ENCODE results near the gene FRMD3.
A peak's percentile ranks its signal among the peaks of the same experiment; 100 is the strongest.

The FRMD3 gene

DNA sequence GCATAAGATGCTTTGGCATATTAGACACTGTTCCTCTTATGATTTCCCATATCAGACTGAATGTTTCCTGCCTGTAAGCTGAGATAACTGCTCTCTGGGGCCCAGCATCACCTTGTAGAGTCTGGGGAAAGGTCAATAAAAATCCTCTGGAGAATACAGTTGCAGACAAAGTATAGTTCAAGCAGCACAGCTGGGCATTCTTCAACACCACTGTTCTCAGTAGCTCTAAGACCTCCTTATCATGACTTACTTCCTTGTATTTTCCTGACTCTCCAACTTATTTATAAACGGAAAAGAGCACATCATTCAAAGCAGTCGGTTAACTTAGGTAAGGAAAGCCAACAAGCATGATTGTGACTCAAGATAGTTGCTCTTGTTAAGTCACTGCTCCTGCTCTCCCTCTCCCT, 266.5 kb downstream of the FRMD3 start:
- no peak for DNase-seq

DNA sequence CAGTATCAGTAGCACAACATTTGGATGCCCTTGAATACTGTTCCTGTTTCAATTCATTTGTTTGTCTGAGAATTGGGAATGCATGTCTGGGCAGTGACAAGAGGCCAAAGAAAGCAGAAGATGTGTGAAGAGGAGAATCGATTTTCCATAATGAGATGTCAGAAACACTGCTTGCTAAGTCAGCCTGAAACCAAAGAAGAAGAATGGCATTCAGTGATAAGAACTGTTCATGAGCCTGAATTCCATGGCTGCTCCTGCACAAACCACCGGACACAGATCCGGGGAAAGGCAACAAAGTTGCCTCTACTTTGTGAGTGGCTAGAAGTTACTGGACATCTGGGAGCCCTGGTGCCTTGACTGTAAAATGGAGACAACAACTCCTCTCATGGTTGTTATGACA, 268.1 kb downstream of the FRMD3 start:
- no peak for DNase-seq

DNA sequence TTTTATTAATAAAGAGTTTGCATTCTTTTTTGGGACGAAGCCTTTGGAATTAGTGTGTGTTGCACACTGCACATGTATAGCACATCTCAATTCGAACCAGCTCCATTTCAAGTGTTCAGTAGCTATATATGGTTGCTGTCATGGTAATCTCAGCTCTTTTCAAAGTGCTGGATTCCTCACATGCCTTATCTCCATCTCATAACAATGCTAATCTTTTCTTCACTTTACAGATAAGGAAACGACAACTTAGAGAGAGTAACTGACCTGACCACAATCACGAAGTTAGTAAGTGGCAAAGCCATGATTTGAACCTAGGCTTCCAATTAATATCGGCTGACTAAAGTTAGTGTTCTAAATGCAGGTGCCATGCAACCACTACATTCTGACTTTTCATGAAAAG, 270.5 kb downstream of the FRMD3 start:
- no peak for DNase-seq

DNA sequence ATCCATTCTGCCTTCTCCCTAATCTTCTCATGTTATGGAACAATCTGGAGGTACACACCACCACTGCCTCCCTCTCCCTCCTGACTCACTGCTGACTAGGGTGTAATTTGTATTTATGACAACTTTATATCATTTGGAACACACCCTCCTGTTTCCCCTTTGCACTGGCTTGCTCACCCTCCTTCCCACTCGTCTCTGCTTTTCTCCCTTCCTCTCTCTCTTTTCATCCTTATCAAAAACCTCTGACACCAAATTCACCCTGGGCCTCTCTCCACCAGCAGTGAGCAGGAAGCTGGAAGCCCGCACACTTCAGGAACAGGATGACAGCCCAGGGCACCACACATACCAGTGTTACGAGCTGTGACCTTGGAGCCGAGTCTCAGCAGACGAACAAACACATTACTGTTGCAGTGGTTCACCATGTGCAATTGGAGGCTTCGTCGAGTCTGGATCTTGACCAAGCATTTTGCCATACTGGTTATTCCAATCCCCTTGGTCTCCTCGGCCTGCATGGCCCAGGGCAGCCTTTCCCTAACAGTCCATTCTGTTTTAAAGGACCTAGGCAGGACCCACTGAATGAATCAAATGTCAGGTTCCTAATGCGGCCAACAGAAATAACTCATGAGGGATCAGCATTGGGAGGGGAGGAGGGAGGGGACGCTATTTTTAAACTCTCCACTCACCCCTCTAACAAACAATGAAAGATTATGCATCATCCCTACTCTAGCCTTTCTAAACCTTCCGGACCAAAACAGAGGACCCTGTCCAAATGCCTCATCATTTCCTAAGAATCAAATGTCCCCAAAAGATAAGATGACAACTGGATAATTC, 271.3 kb downstream of the FRMD3 start:
- no peak for DNase-seq

DNA sequence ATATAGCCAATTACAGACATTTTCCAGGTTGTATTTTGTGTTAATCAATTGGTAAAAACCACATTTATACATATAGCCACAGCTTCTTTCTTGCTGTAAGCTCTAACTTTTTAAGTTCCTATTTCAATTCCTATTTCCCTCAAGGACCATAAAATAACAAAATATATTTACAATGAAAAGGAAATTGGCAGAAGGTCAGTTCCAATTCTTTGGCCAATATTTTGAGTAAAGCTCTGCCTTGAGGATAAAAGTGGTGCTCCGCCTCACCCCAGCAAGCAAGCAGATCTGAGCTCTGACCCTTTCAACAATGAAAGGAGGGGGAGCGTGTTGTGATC, 271.9 kb downstream of the FRMD3 start:
- no peak for DNase-seq

DNA sequence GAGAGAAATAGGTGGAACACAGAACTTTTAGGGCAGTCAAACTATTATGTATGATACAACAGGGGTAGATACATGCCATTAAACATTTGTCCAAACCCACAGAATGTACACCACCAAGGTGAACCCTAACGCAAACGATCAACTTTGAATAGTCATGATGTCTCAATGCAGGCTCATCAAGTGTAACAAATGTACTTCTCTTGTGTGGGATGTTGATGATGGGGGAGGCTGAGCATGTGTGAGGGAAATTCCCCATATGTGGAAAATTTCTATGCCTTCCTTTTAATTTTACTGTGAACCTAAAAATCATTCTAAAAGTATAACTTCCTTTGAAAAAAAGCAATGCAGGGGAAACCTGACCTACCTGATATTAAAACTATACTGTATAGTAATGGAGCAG, 273.9 kb downstream of the FRMD3 start:
- no peak for DNase-seq

DNA sequence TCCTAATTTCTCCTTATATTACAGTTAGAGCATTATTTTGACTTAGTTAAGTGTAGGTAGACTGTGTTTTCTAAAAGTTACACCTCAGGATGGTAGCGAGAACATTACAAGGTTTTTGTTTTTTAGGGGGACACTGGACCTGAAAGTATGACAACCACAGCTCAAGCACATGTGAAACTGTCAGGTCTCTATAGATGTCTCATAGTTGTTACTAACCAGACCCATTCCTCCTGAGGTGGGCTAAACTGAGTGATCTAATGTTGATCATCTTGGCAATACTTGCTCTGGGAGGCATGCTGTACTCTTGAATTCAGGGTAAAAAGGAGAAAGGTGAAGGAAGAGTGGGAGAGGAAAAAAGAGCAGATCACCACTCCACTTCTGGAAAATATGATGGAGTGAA, 278.6 kb downstream of the FRMD3 start:
- no peak for DNase-seq

DNA sequence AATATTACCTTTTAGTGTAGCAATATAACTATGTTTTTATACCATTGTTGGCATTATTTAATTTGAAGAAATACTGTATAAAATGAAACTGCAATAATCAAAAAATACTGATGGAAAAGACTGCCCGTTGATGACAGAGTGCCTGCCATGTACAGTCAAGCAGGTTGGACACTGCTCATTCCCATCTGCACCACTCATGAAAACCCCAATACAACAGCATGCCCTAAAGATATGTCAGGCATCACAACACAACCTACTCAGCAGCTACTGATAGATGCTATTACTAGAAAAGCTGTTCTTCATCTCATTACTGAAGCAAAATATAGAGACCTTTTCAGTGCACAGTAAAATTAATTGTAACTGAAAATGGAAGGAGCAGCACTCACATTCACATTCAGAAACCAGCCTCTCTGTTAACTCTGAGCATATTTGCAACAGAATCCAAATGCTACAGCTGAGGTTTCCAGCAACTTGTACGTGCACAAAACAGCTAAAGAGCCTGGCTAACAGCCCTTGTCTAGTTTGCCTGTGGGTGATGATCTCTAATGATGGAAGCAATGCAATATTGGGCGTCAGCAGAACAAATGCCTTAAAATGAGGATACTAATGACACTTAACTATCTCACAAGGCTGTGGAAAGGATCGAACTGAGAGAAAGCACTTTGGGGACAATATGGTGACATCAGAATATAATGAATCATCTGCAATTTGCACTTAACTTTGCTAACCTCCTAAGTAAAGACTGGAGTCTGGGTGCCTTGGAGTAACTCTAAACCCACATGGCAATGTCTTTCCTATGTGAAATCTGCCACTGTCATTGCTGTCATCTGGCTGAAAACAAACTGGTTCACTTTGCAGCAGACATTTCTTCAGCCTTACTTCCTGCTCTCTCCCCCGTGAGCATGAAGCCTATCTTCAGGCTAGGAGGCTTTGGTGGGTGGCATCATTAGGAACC, 280.0 kb downstream of the FRMD3 start:
- DNase-seq: no peak

DNA sequence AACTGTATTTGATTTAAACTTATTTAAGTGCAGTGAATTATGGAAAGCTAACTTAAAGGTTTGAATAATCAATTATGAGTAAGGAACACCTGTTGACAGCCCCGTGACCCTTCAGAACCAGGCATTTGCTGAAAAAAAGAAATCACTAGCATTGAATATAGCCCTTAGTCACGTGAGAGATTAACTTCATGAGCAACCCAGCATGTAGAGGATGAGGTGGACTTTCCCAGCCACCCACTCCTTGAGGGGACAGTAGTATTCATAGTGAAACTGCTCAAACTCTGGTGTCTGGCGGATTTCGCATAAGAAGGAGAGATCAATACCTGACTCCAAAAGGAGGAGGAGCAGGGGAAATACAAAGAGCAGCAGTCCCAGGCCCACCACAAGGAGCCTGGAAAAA, 290.5 kb downstream of the FRMD3 start:
- DNase-seq: no peak

DNA sequence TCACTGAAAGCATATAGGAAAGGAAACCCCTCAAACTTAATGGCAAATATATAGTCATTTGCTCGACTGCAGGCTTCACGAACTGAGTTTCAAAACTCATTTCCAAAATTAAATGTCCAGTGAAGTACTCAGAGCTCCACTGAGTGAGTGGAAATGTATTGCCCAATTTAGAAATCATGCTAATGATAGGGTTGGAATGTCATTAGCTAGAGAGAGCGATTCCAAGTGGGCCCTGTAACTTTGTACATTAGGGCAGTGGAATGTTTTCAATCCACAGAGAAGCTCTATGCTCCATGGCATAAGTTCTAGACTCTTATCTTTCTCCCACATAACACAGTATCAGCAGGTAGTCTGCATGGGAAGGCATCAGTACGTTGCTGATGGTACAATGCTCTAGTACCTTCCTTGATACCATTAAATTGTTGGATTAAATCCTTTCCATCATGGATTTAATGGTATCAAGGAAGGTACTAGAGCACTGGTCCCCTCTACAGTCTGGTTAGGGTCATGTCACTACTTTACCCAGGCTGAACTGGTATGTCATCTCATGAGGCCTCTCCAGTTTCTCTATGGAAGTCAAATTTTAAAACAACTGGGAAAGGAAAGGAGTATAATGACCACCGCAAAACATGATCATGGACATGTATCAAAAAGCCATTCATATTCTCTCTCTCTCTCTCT, 292.1 kb downstream of the FRMD3 start:
- no peak for DNase-seq

DNA sequence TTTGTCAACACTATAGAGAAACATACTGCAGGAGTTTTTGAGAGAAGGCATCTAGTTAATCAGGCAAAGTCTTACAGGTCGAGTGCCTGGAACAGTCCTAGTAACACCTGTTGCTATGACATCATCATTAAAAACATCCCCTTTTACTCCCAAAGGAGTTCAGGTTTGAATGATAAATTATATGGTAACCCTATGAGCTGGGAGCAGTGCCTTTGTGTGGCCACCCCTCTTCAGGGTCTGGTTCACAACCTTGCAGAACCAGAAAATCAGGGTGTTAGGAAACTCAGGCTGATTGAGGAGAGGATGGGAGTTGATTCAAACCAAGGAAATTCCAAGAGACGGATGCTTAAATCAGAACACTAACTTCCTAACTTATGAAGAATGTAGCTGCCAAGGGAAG, 296.1 kb downstream of the FRMD3 start:
- DNase-seq: no peak

DNA sequence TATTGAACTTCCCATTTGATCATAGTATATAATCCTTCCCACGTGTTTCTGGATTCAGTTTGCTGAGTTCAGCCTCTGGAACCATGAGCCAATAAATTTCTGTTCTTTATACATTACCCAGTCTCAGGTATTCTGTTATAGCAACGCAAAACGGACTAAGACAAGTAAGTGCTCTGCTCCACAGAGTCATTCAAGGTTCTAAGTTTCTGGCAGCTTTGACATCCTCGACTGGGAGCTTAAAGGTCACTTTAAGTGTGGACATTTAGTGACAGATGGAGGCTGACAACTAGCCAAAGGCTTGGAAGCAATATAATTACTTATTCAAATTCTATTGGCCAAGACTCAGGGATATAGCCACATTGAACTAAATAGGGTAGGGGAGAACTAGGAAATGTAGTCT, 297.5 kb downstream of the FRMD3 start:
- DNase-seq: peak; percentile 41

DNA sequence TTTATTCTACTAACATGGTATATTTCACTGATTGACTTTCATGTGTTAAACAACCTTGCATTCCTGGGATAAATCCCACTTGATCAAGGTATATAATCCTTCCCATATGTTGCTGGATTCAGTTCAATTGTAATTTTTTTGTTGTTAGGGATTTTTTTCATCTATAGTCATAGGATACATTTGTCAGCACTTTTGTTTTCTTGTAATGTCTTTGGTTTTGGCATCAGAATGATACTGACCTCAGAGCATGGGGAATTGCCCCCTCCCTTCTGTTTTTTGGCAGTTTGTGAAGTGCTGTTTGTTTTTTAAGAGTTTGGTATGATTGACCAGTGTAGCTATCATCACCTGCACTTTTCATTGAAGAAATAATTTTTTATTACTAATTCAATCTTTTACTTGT, 298.5 kb downstream of the FRMD3 start:
- DNase-seq: no peak

DNA sequence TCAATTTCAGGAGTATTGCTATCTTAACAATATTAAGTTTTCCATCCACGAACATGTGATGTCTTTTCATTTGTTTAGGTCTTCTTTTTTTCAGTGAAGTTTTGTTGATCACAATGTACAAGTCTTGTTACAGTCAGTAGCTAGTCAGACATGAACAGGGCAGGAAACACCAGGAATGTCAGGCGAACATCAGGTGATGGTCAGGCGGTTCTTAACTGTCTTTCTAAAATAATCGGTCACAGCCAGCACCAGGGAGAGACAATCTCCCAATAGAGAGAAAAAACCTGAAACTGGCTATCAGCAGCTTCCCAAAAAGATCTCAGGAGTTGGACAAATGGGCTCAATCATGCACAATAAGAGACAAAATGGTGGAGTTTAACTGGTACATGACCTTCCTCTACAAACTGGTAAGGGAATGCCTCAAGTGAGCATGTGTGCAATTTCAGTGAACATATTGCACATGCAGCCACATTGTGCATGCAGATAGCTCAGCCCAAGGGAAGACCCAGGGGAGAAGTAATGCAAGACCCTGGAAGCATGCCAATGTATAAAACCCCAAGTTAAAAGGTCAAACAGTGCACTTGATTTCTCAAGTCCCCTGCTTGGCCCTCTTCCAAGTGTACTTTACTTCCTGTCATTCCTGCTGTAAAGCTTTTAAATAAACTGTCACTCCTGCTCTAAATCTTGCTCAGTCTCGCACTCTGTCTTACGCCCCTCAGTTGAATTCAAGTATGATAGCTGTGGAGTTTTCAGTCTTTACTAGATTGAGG, 299.1 kb downstream of the FRMD3 start:
- peak; percentile 91 for DNase-seq

DNA sequence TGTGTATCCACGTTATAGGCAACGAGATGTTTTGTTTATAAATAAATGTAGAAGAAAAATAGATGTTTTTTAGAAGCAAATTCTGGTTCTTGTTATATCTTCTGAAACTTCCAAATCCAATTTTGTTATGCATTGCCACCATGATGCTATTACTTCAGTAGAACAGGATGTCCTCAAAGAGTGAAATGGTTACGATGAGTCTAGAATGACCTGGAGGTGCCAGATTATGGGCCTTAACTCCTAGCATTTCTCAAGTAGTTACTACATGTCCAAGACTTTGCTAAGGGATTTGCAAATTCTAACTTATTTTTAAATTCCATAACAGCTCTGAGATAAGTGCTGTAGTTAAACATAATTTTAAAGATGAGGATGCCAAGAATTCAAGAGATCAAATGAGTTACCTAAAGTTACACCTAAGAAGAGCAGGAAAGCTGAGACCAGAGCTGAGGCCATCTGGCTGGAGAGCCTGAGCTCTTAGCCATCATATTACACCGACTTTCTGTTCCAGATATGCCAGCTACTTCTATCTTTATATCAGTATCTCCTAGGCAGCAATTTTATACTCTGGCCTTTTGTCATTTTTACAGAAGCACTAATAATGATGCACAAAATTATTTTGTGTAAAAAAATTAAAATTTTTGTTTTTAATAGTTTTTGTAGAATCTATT, 302.0 kb downstream of the FRMD3 start:
- DNase-seq: no peak

DNA sequence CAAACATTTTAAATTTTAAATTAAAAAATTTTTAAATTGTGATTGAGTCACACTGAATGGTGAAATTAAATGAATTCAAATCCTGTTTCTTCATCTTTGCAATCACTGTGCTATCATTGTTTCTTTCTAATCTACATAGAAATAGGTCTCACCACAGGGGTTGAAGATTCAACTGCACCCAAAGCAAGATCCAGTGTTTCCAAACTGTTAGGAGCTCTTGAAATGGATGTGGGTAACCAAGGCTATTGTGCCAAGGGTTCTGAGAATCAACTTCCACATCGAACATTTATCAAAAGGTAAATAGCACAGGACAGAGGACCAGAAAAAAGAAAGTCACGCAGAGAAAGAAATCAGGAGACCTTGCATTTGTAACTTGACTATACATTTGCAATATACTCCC, 302.7 kb downstream of the FRMD3 start:
- DNase-seq: no peak

DNA sequence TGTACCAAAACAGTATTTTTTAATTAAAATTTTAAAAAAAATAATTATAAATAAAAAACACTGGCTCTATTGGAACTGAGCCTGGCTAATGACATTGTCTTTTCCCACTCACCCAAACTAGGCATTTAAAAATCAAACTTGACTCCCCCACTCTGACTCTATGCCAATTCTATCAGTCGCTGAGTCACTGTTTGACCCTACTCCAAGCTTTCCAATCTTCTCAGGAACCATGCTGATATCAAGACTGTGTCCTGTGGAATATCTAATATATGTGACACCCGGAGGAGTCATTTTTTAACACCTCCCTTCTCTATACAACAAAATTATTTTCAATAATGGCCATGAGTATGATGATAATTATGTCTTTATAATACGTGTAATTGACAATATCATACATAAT, 303.7 kb downstream of the FRMD3 start:
- no peak for DNase-seq

DNA sequence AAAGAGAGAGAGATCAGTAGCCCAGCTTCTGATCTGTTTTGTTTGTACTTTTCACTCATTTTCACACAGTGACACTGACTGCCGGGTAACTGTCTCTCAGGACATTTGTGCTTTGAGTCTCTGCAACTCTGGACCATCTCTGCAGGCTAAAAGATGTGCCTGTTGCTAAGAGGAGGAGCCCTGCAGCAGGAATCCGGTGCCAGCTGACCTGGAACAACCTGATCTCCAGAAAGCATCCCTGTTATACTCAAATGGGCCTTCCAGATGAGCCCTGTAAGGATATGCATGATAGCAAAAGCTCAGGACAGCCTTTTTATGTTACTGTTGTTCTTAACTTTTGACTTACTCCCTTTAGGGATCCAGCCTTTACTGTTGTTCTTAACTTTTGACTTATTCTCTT, 304.6 kb downstream of the FRMD3 start:
- DNase-seq: no peak

DNA sequence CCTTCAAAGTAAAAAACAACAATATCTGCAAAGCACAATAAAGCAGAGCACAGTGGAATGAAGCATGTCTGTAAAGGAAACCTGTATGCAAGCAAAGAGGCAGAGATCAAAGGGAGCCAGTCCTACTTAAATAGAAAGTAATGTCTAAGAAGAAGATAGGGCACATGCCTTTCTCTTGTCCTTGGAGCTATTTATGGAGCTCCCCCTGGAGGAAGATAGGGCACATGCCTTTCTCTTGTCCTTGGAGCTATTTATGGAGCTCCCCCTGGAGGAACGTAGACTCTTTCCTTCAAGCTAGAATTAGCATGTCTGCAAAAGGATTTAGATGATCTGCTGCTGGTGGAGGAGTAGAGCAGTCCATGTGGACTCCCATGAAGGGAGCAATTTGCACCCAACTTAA, 307.2 kb downstream of the FRMD3 start:
- peak; percentile 3 for DNase-seq

DNA sequence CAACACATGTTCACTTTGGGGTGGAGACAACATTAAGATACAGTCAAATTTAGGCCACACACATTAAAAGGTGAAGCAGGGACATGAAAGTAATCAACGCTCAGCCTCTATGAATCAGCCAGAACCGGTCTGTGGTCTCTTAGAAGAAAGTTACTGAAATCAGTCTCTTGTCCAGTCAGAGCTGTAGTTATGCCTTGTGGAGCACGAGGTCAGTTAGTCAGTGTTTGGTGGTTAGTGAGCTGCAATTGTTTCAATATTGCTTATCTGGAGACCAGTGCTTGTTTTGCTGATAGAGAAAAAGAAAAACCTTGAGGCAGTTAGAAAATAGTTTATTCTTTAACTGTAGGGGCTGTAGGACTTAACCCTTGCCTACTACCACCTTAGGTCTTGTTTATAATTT, 317.5 kb downstream of the FRMD3 start:
- no peak for DNase-seq

DNA sequence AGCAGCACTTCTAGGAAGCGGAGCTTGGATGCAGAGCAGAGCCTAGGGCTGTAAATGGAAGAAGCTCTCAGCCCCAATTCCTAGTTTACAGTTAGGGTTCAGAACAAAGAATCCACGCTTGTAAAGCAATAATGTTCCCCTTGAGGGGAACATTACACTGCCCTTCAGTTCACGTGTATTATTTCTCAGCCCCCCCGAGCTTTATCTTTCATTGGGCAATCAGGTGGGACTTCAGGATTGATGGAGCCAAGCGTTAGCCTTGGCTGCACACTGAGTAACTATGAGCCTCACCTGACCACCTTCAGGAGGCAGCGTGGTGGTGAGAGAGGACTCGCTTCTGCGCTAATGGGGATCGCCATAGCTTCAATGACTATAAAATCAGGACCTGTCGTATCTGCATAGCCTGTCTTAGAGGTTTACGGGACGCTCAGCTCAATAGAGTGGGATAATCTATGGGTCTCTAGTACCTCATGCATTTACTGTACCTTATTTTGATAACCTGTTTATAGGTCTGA, 318.2 kb downstream of the FRMD3 start:
- peak; percentile 8 for DNase-seq
